Activated gamma-delta T cell (primary cell): Measurements from ENCODE around the gene KDM4B.
"Not testable (repeated sequence)": the region's sequence is repeated elsewhere in the genome, so short reads cannot be mapped to it uniquely, and the experiment has no call there.

Experiments used
- DNase-seq: peaks from one replicate; lab custom pipeline; 2025; lab: John Stamatoyannopoulos, UW
- total RNA-seq, 2 donors: gene quantifications; one replicate each; lab custom pipeline; 2026; lab: John Stamatoyannopoulos, UW

The KDM4B gene
- total RNA-seq, result 70.0 reads per million in 2 donors

GRCh38 chr19:4968462-4969291 is at the start of gene KDM4B:
KDM4B (plus strand) TSS chr19:4969113; CDS start chr19:5032891, 63,778 bp downstream.
- DNase-seq, result peak; percentile 99

- no peak for DNase-seq
Measured at GRCh38 chr19:4922530-4923275, 46.2 kb upstream of the KDM4B start.

GRCh38 chr19:4923276-4923747 is 45.6 kb upstream of the KDM4B start:
- DNase-seq, result no peak

- DNase-seq, result no peak
Measured at GRCh38 chr19:4929186-4929585, 39.7 kb upstream of the KDM4B start.

- DNase-seq, result no peak
Measured at GRCh38 chr19:4930664-4931063, 38.2 kb upstream of the KDM4B start.

GRCh38 chr19:4932711-4933110 is 36.2 kb upstream of the KDM4B start:
- no peak for DNase-seq

GRCh38 chr19:4933528-4933927 is 35.4 kb upstream of the KDM4B start:
- DNase-seq, result no peak

- DNase-seq, result no peak
Measured at GRCh38 chr19:4935444-4935843, 33.5 kb upstream of the KDM4B start.

GRCh38 chr19:4937060-4937459 is 31.9 kb upstream of the KDM4B start:
- DNase-seq, result no peak

GRCh38 chr19:4938461-4938860 is 30.5 kb upstream of the KDM4B start:
- DNase-seq, result not testable (repeated sequence)

- DNase-seq, result no peak
Measured at GRCh38 chr19:4939466-4939865, 29.4 kb upstream of the KDM4B start.

GRCh38 chr19:4941638-4942169 is 27.2 kb upstream of the KDM4B start:
- not testable (repeated sequence) for DNase-seq

GRCh38 chr19:4950650-4951049 is 18.3 kb upstream of the KDM4B start:
- not testable (repeated sequence) for DNase-seq

GRCh38 chr19:4951656-4952055 is 17.3 kb upstream of the KDM4B start:
- no peak for DNase-seq

- DNase-seq, result no peak
Measured at GRCh38 chr19:4952945-4953344, 16.0 kb upstream of the KDM4B start.

GRCh38 chr19:4954320-4955149 is 14.4 kb upstream of the KDM4B start:
- not testable (repeated sequence) for DNase-seq

- no peak for DNase-seq
Measured at GRCh38 chr19:4955274-4955673, 13.6 kb upstream of the KDM4B start.

- DNase-seq, result no peak
Measured at GRCh38 chr19:4957981-4958380, 10.9 kb upstream of the KDM4B start.

GRCh38 chr19:4962085-4962619 is 6.8 kb upstream of the KDM4B start:
- no peak for DNase-seq

GRCh38 chr19:4965061-4965460 is 3.9 kb upstream of the KDM4B start:
- DNase-seq, result no peak

GRCh38 chr19:4966591-4966990 is 2.3 kb upstream of the KDM4B start:
- no peak for DNase-seq
